Activated T-helper 17 cell treated with anti-CD3 and anti-CD28 coated beads, Interleukin-2, amount 50 U/mL, for 72 hours (primary cell): ENCODE results near the gene AQP3. TPM values are rescaled to one million over a fixed set of nuclear protein-coding genes. Genes with fewer than 3 reads are reported as not detected.
"Not testable (repeated sequence)": the region's sequence is repeated elsewhere in the genome, so short reads cannot be mapped to it uniquely, and the experiment has no call there.

ENCODE experiments used
- ATAC-seq: fragments of 150-1000 bp; cut with Tn5 transposase; replicated peaks from 2 replicates; pipeline ENCODE4 v1.10.0; 2021; ENCODE audit warnings: mild to moderate bottlenecking, moderate library complexity
- H3K27ac Mint-ChIP-seq: one replicate; pipeline ENCODE4 v1.8.0; 2022; ENCODE audit warnings: mixed read lengths
- H3K27me3 Mint-ChIP-seq: one replicate; pipeline ENCODE4 v1.8.0; 2022; ENCODE audit warnings: mixed read lengths
- H3K36me3 Mint-ChIP-seq: one replicate; pipeline ENCODE4 v1.8.0; 2022; ENCODE audit warnings: low read depth, mild to moderate bottlenecking, mixed read lengths
- H3K4me1 Mint-ChIP-seq: one replicate; pipeline ENCODE4 v1.8.0; 2022; ENCODE audit warnings: mixed read lengths
- H3K4me3 Mint-ChIP-seq: one replicate; pipeline ENCODE4 v1.8.0; 2022; ENCODE audit warnings: mild to moderate bottlenecking, mixed read lengths
- H3K9me3 Mint-ChIP-seq: one replicate; pipeline ENCODE4 v1.8.0; 2022; ENCODE audit warnings: mixed read lengths
- total RNA-seq, 2 donors: library from RNA; stranded (reverse); gene quantifications; one replicate each; pipeline ENCODE4 v1.2.3, GENCODE V29; 2022

The AQP3 gene
- total RNA-seq, 2 donors from 2014 or later = 37.3 to 72.5 TPM

GRCh38 chr9:33455456-33455855 is 8.1 kb upstream of the AQP3 start:
- Mint-ChIP-seq H3K4me1 (peaks cover 54% of the 10 kb centered on the region), H3K27ac (peak overlapping the region; percentile 80), H3K4me3 (peak overlapping the region; percentile 72)
- ATAC-seq, H3K27me3 Mint-ChIP-seq, H3K36me3 Mint-ChIP-seq, H3K9me3 Mint-ChIP-seq: not testable (repeated sequence)

- not testable (repeated sequence) for H3K27me3 Mint-ChIP-seq, H3K9me3 Mint-ChIP-seq, H3K36me3 Mint-ChIP-seq, ATAC-seq
- Mint-ChIP-seq H3K4me3 (peak overlapping the region; percentile 68), H3K4me1 (peaks cover 54% of the 10 kb centered on the region), H3K27ac (peak overlapping the region; percentile 91)
Observed at GRCh38 chr9:33454661-33455026, 7.3 kb upstream of the AQP3 start.

GRCh38 chr9:33453999-33454660 is 6.7 kb upstream of the AQP3 start:
- H3K4me1 Mint-ChIP-seq = peaks cover 53% of the 10 kb centered on the region
- ATAC-seq = no peak
- no peaks in the 10 kb centered on the region for H3K27me3 Mint-ChIP-seq
- H3K4me3 Mint-ChIP-seq = peak overlapping the region; percentile 68
- no peaks in the 10 kb centered on the region for H3K9me3 Mint-ChIP-seq
- no peaks in the 10 kb centered on the region for H3K36me3 Mint-ChIP-seq
- peak overlapping the region; percentile 91 for H3K27ac Mint-ChIP-seq

GRCh38 chr9:33453286-33453860 is 6.0 kb upstream of the AQP3 start:
- peak overlapping the region; percentile 68 for H3K4me3 Mint-ChIP-seq
- ATAC-seq = peak; percentile 51
- H3K9me3 Mint-ChIP-seq = no peaks in the 10 kb centered on the region
- no peaks in the 10 kb centered on the region for H3K27me3 Mint-ChIP-seq
- H3K4me1 Mint-ChIP-seq = peaks cover 46% of the 10 kb centered on the region
- H3K36me3 Mint-ChIP-seq = no peaks in the 10 kb centered on the region
- H3K27ac Mint-ChIP-seq = peak overlapping the region; percentile 91

GRCh38 chr9:33452828-33453271 is 5.5 kb upstream of the AQP3 start:
- Mint-ChIP-seq H3K4me3 (peak overlapping the region; percentile 68), H3K27ac (peak overlapping the region; percentile 91), H3K9me3 (no peaks in the 10 kb centered on the region), H3K27me3 (no peaks in the 10 kb centered on the region), H3K36me3 (no peaks in the 10 kb centered on the region), H3K4me1 (peaks cover 46% of the 10 kb centered on the region)
- peak; percentile 81 for ATAC-seq

GRCh38 chr9:33450621-33451146 is 3.3 kb upstream of the AQP3 start:
- no peaks in the 10 kb centered on the region for H3K27me3 Mint-ChIP-seq
- no peak overlapping the region for H3K4me3 Mint-ChIP-seq
- no peak for ATAC-seq
- H3K4me1 Mint-ChIP-seq = peaks cover 51% of the 10 kb centered on the region
- H3K27ac Mint-ChIP-seq = no peak overlapping the region
- H3K36me3 Mint-ChIP-seq = no peaks in the 10 kb centered on the region
- no peaks in the 10 kb centered on the region for H3K9me3 Mint-ChIP-seq

- Mint-ChIP-seq H3K9me3 (no peaks in the 10 kb centered on the region), H3K4me1 (peaks cover 58% of the 10 kb centered on the region), H3K27me3 (no peaks in the 10 kb centered on the region), H3K36me3 (no peaks in the 10 kb centered on the region), H3K27ac (no peak overlapping the region), H3K4me3 (no peak overlapping the region)
- no peak for ATAC-seq
Observed at GRCh38 chr9:33449715-33450114, 2.3 kb upstream of the AQP3 start.

GRCh38 chr9:33447799-33448553 is 583 bp upstream of the AQP3 start:
- Mint-ChIP-seq H3K9me3 (no peaks in the 10 kb centered on the region), H3K4me3 (peak overlapping the region; percentile 97), H3K4me1 (peaks cover 44% of the 10 kb centered on the region), H3K27ac (peak overlapping the region; percentile 98), H3K36me3 (peaks cover 8% of the 10 kb centered on the region), H3K27me3 (no peaks in the 10 kb centered on the region)
- ATAC-seq = peak; percentile 11

GRCh38 chr9:33446240-33446945 is 1.0 kb downstream of the AQP3 start:
- Mint-ChIP-seq H3K4me1 (peaks cover 41% of the 10 kb centered on the region), H3K27ac (peak overlapping the region; percentile 98), H3K27me3 (no peaks in the 10 kb centered on the region), H3K36me3 (peaks cover 17% of the 10 kb centered on the region), H3K4me3 (peak overlapping the region; percentile 97), H3K9me3 (no peaks in the 10 kb centered on the region)
- ATAC-seq = peak; percentile 86

- H3K36me3 Mint-ChIP-seq = peaks cover 24% of the 10 kb centered on the region
- H3K4me3 Mint-ChIP-seq = peak overlapping the region; percentile 97
- H3K27ac Mint-ChIP-seq = peak overlapping the region; percentile 98
- H3K9me3 Mint-ChIP-seq = no peaks in the 10 kb centered on the region
- peaks cover 40% of the 10 kb centered on the region for H3K4me1 Mint-ChIP-seq
- no peak for ATAC-seq
- no peaks in the 10 kb centered on the region for H3K27me3 Mint-ChIP-seq
Observed at GRCh38 chr9:33445389-33446239, 1.8 kb downstream of the AQP3 start.

- Mint-ChIP-seq H3K4me1 (peaks cover 38% of the 10 kb centered on the region), H3K27me3 (no peaks in the 10 kb centered on the region), H3K9me3 (no peaks in the 10 kb centered on the region), H3K36me3 (peaks cover 25% of the 10 kb centered on the region), H3K4me3 (no peak overlapping the region), H3K27ac (peak overlapping the region; percentile 63)
- no peak for ATAC-seq
Observed at GRCh38 chr9:33443464-33444154, 3.8 kb downstream of the AQP3 start.

GRCh38 chr9:33443047-33443446 is 4.3 kb downstream of the AQP3 start:
- Mint-ChIP-seq H3K9me3 (no peaks in the 10 kb centered on the region), H3K4me3 (no peak overlapping the region), H3K4me1 (peaks cover 36% of the 10 kb centered on the region), H3K27ac (peak overlapping the region; percentile 63), H3K36me3 (peaks cover 25% of the 10 kb centered on the region), H3K27me3 (no peaks in the 10 kb centered on the region)
- no peak for ATAC-seq

GRCh38 chr9:33442125-33442524 is 5.3 kb downstream of the AQP3 start:
- H3K4me1 Mint-ChIP-seq = peaks cover 34% of the 10 kb centered on the region
- no peaks in the 10 kb centered on the region for H3K27me3 Mint-ChIP-seq
- no peak overlapping the region for H3K27ac Mint-ChIP-seq

More at GRCh38 chr9:33442125-33442524, 5.3 kb downstream of the AQP3 start:
- Mint-ChIP-seq H3K36me3 (peaks cover 25% of the 10 kb centered on the region), H3K4me3 (no peak overlapping the region), H3K9me3 (no peaks in the 10 kb centered on the region)
- ATAC-seq = no peak
